SW480 (cell line): ENCODE measurements around the gene SMIM35.
"Not testable (repeated sequence)": the region's sequence is repeated elsewhere in the genome, so short reads cannot be mapped to it uniquely, and the experiment has no call there.

Source experiments
- DNase-seq: peaks from one replicate; pipeline ENCODE4 v3.0.0-alpha.2; 2016; ENCODE audit warnings: low spot score

Gene SMIM35

DNA sequence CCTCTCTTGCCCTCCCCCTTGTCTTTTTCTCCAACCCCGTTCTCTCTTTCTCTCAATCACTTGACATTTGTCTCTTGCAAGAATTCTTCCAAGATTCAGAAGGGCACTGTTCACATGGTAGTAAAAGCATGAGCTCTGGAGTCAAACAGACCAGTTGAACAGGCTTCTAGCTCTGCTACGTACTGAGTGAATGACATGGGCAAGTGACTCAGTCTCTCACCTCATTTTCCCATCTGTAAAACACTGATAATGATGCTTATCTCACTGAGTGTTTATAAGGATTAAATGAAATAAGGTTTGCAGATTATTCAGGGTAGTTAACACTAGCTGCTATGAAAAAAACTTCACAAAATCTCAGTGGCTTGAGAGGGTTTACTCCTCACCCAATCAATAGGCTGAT, 106.5 kb downstream of the SMIM35 start:
- no peak for DNase-seq

DNA sequence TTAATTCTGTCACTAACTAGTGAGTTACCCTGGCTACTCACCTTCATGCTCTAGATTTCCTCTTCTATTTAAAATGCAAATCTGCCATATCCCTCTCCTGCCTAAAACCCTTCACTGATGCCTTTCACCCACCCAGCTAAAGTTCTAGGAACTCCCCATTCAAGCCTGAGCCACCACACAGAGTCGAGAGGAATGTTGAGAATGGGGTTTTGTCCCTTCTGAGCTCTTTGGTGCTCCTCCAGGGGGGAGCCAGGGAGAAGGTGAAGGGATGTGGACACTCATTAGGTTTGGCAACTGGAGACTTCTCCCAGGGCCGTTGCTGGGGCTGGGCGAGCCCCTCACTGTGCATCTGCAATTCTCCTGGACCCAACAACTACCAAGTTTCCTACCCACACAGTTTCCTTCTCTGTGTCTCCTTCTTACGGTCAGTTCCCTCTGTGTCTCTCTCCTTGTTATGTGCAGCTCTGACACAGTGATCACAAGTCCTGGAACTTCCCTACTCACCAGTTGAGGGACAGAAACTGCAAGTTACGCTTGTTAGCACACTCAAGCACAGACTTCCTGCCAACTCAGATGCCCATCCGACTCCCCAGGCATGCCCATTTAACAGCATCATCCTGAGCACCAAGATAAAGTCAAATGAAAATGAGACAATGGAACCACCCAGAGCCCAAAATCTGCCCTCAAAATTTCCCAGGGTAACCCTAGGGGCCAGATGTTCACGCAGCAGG, 107.1 kb downstream of the SMIM35 start:
- no peak for DNase-seq

DNA sequence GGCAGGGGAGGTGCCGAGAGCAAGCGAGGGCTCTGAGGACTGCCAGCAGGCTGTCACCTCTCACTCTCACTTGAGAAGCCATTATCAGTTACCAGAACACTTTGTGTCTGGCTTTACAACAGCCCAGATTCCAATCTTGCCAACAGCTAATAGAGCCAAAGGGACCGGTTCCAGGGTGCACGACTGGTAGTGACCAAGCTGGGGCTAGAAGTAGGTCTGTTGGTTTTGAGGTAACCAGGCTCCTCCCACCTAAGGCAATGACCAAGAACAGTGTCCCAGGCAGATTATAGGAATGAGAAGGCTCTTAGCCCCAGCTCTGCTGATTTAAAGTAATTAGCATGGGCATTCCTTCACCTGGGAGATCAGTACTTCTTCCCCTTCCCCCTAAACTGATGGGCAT, 107.8 kb downstream of the SMIM35 start:
- no peak for DNase-seq

DNA sequence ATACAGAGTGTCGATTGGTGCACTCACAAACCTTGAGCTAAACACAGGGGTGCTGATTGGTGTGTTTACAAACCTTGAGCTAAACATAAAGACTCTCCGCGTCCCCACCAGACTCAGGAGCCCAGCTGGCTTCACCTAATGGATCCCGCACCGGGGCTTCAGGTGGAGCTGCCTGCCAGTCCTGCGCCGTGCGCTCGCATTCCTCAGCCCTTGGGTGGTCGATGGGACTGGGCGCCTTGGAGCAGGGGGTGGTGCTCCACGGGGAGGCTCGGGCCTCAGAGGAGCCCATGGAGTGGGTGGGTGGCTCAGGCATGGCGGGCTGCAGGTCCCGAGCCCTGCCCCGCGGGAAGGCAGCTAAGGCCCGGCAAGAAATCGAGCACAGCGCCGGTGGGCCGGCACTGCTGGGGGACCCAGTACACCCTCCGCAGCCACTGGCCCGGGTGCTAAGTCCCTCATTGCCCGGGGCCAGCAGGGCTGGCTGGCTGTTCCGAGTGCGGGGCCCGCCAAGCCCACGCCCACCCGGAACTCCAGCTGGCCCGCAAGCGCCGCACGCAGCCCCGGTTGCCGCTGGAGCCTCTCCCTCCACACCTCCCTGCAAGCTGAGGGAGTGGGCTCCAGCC, 108.4 kb downstream of the SMIM35 start:
- not testable (repeated sequence) for DNase-seq

DNA sequence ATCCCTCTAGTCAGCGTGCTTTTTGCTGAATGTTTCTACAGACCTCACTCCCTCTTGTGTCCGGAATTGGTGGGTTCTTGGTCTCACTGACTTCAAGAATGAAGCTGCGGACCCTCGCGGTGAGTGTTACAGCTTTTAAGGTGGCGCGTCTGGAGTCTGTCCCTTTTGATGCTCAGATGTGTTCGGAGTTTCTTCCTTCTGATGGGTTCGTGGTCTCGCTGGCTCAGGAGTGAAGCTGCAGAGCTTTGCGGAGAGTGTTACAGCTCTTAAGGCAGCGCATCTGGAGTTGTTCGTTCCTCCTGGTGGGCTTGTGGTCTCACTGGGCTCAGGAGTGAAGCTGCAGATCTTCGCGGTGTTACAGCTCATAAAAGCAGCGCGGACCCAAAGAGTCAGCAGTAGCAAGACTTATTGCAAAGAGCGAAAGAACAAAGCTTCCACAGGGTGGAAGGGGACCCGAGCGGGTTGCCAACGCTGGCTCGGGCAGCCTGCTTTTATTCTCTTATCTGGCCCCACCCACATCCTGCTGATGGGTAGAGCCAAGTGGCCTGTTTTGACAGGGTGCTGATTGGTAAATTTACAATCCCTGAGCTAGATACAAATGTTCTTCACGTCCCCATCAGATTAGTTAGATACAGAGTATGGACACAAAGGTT, 109.0 kb downstream of the SMIM35 start:
- not testable (repeated sequence) for DNase-seq

DNA sequence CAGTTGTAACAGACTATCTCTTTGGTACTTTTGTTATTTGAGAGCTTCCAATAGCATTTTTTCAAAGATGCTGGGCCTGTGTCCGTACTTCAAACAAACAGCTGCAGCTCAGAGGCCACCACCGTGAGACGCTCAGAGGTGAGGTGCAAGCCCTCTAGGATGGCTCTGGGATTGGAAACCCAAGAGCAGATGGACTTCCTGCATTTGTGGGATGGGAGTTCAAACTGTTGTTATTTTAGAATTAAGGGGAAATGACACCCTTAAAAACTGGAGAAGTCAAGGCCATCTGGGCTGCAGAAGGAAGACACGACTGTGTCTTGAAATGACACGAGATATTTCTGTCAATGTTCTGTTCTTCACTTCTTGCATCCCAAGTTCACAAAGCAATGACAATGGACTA, 109.7 kb downstream of the SMIM35 start:
- no peak for DNase-seq

DNA sequence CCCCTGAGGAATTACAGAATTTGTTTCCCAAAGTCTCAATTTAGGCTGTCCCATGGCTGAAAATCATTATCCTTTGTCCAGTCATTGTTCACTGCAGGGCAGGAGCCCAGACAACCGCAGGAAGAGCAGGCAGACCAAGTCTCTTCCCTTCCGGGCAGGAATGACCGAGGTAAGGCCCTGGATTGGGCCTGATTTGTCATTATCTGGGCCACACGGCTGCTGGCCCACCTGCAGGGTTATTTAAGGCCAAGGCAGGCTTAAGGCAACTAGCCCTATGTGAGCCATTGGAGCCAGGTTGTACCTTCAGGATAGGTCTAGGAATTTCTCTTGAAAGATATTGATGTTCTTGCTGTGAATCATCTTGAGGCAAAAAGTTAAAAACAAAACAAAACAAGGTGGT, 110.3 kb downstream of the SMIM35 start:
- DNase-seq = no peak

DNA sequence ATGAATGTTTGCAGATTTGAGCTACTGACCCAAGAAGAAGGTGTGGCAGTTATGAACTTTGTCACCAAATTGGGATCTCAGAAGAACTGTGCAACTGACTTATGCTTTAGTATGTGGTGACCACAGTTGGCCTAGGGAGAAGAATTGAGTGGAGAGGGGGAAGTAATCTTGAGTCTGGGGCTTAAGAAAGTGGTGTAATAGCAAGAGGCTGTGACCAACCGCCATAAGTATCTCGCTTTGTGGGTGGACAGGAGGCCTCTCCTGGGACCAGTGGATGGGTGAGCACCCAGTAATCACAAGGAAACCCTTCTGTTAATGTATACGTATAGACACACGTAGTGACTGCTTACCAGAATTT, 113.3 kb downstream of the SMIM35 start:
- no peak for DNase-seq

DNA sequence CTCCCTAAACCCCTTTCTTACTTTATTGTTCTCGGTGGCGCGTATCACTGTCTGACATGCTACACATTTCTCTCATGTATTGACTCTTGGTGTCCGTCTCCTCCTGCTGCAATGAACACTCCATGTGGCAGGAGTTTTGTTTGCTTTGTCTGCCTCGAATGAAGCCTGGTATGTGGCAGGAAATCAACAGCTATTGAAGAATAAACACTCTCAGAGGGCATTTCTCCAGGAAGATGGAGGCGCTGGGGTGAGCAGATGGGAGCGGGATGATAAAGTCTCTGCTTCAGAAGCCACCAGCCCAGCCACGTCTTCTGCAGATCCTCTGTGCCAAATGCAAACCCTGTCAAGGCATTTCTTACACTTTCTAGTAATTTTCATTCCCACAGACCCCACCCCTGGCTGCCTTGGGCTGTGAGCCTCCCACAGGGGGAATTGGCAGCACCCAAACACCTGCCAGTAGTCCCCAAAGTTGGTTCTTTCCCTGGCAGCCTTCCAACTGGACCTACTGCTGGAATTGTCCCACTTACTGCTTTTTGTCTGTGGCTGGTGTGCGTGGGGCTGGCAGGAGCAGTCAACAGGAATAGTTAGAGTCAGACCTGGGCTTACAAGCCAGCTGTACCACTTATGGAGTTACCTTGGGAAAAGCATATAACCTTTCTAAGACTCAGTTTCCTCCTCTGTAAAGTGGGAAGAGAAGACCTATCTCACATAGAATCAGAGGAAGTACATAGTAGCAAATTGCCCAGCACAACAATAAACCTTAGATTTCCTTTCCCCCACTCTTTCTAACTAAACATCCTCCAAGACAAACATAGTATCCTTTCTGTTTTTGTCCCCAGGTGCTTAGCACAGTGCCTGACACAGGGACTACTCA, 113.9 kb downstream of the SMIM35 start:
- DNase-seq = no peak

DNA sequence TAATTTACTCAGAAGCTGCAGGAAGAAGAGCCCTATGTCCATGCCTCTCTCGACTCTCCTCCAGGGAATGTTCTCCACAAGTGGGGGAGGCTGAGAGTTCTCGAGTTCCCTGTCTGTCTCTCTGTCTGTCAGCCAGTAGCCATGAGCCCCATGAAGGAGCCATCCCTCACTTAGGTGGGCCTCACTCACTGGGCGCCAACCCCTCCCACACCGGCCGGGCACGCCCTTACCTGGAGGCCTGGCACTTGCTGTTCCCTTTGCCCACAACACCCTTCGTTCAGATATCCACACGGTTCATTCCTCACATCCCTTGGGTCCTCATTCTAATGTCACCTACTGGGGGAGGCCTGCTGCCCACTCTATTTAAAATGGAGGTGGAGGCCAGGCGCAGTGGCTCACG, 114.7 kb downstream of the SMIM35 start:
- no peak for DNase-seq

DNA sequence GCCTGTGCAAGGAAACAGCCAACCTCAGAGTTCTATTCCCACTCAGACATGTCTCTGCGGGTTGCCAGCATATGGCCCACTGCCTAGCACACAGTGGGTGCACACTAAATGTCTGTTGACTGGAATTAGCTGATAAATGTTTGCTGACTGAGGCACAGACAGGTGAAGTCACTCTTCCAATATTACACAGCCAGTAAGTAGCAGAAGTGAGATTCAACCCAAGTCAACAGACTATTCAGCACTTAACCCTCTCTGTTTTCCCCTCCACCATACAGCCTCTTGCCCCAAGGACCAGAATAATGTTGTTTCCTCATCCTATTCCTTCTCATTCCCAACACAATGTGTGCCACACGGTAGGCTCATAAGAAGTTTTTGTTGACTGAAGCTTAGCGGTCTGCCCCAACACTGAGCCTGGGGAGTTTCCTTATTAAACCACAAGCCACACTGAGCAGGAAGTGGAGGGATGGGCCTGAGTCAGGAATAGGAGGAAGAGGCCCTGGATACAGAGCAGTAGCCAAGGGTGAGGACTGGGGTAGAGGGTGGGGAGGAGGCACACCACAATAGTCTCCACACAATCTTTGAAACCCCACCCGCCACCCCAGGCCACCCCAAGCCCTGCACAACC, 116.3 kb downstream of the SMIM35 start:
- DNase-seq = no peak

DNA sequence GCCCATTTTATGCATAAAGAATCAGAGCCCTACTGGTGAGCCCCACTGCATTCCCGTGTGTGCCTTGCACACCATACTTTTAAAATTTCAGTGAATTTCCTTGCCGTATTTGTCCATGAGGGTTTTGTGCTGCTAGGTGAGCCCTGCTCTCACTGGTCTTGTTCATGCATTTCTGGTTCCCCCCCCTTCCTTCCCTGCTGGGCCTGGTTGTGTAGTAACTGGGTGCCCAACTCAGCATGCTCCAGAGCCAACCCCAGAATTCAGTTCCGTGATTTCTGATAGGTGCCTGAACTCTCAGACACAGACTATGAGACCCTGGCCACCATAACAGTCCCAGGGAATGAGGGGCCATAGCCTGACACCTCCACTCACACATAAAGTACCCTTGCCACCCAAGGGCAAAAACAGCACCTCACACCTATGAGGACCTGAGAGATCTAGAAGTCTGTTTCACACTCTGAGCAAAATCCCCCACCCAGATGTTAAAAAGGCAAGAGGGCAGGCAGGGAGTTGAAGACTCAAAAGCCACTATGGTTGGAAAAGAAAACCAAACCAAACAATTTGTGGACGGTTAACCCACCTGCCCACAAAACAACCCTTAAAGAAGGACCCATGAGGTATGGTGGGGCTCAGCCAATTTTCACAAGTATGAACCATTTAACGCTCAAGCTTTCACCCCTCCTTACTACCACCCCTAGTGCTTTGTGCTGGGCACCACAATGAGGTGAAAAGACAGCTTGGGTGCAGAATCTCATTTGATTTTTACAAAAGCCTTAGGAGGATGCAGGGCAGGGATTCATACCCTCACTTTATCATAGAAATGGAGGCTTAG, 117.4 kb downstream of the SMIM35 start:
- no peak for DNase-seq

DNA sequence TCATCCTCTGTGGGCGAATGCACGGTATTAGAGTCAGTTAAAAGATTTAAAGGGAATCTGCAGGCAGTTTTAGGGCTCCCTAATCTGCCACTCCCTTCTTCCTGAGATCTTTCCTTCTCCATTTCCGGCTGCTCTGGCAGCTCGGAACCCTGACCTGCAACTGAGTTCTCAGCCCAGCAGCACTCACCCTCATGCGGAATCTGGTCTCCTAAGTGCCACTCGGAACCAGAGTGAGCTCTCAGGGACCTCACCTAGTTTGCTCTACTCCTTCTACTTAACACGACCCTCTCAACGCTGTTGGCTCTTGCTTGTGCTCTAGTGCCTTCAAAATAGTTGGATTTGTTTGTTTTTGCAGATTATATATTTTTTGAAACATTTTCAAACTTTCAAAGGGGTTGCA, 119.9 kb downstream of the SMIM35 start:
- no peak for DNase-seq

DNA sequence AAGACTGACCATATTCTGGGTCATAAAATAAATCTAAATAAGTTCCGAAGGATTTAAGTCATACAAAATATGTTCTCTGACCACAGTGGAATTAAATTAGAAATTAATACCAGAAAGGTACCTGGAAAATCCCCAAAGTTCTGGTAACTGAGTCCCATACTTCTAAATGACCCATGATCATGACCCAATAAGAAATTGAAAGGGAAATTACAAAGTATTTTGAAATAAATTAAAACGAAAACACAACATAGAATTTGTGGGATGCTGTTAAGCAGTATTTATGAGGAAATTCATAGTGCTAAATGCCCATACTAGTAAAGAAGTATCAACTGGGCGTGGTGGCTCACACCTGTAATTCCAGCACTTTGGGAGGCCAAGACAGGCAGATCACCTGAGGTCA, 123.9 kb downstream of the SMIM35 start:
- DNase-seq = no peak

DNA sequence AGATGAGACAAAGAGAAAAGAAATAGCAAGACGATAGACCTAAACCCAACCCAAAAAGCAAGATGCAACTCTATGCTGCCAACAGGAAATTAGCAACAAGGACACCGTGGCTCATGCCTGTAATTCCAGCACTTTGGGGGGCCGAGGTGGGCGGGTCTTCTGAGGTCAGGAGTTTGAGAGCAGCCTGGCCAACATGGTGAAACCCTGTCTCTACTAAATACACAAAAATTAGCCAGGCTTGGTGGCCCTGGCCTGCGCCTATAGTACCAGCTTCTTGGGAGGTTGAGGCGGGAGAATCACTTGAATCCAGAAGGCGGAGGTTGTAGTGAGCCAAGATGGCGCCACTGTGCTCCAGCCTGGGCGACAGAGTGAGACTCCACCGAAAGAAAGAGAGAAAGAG, 124.9 kb downstream of the SMIM35 start:
- DNase-seq = no peak

DNA sequence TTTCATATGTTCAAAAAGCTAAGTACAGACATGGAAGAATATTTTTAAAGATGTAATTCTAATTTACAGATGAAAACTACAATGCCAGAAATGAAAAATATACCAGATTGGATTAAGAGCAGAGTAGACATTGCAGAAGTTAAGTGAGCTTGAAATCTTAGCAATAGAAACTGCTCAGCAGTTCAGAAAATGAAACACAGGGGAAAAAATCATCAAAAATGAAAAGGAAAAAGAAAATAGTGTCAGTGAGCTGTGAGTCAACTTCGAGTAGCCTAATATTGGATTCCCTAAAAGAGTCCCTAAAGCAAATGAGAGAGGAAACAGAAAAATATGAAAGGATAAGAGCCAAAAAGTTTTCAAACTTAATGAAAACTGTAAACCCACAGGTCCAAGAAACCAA, 126.4 kb downstream of the SMIM35 start:
- no peak for DNase-seq

DNA sequence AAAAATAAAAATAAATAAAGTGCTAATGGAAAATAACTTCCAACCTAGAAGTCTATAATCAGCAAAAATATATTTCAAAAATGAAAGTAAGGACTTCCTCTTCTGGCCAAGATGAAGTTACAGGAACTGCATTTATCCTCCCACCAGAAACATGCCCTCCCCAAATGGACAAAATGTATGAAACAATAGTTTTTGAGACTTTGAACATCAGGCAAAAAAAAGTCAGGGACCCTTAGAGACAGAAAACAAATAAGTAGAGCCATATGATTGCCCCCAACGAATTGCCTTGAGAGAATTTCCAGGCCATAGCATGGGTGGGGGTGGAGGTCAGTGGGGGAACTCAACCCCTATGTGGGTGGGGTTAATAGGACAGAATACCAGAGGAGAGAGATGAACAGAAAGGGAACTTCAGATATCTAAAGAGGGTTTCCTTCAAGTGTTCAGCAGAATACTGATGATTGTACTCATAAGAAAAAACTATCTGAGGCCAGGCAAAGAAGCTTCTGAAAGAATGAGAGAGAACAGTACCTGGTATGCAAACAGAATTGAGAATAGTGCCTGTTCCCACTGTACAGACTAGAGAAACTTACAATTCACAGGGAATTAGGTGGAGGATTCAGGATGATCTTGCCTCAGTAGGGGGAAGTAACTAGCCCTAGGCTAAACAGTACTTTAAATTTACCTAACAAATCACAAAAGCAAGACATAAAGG, 127.2 kb downstream of the SMIM35 start:
- DNase-seq = no peak

DNA sequence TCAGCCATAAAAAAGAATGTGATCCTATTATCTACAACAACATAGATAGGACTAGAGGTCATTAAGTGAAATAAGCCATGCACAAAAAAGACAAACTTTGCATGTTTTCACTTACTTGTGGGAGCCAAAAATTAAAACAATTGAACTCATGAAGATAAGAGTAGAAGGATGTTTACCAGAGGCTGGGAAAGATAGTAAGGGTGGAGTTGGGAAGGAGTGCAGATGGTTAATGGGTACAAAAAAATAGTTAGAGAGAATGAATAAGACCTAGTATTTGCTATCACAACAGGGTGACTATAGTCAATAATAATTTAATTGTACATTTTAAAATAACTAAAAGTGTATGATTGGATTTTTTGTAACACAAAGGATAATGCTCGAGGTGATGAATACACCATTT, 127.8 kb downstream of the SMIM35 start:
- DNase-seq = no peak
